Measurements from ENCODE around the gene PPP6R1.
"Not testable (repeated sequence)": the region's sequence is repeated elsewhere in the genome, so short reads cannot be mapped to it uniquely, and the experiment has no call there.

Gene PPP6R1

GRCh38 chr19:55225415-55225958 is 33.3 kb downstream of the PPP6R1 start:
- DNase-seq (ENCODE audit: low read depth in 1 of 2, low spot score in 1 of 2), result no peak

DNA sequence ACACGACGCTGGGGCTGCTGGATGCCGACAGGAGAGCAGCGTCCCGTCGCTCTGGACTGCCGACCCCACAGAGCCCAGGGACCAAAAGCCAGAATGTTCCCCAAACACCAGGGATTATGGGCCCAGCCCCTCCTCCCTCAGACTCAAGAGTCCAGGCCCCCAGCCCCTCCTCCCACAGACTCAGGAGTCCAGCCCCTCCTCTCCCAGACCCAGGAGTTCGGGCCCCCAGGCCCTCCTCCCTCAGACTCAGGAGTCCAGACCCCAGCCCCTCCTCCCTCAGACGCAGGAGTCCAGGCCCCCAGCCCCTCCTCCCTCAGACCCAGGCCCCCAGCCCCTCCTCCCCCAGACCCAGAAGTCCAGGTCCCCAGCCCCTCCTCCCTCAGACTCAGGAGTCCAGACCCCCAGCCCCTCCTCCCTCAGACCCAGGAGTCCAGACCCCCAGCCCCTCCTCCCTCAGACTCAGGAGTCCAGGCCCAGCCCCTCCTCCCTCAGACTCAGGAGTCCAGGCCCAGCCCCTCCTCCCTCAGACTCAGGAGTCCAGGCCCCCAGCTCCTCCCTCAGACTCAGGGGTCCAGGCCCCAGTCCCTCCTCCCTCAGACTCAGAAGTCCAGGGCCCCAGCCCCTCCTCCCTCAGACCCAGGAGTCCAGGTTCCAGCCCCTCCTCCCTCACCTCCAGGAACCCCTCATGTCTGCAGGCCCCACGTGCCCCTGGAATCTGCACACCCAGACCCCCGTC is 34.0 kb downstream of the PPP6R1 start:
- not testable (repeated sequence) for DNase-seq (ENCODE audit: low read depth in 1 of 2, low spot score in 1 of 2)

DNA sequence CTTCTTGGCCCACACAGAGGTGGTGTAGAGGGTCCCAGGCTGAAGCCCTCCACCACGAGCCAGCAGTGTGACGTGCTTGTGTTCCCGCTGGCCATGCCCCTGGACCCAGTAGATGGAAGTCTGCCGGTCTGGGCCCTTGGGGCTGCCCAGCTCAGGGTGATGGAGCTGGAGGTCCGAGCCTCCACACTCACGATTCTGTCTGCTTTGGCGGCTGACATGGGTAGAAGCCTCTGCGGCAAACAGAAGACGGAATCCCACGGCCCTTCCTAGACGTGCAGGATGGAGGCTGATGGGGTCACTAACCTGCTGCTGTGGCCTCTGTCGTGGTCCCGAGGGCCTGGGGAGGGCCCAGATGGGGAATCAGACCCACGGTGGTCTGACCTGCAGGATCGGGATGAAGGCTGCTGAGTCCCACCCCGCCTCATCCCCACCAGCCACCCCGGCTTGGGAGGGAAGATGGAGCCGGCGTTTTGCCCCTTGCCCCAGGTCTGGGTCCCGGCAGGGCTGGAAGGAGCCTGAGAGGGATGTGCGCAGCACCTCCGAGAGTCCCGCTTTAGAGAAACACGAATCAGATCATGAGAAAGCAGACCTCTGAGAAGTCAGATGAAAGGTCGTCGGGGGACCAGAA is 34.7 kb downstream of the PPP6R1 start:
- DNase-seq (ENCODE audit: low read depth in 1 of 2, low spot score in 1 of 2), result no peak

- no peak for DNase-seq (ENCODE audit: low read depth in 1 of 2, low spot score in 1 of 2)
These were observed 35.4 kb downstream of the PPP6R1 start for GRCh38 chr19:55223291-55224037.

DNA sequence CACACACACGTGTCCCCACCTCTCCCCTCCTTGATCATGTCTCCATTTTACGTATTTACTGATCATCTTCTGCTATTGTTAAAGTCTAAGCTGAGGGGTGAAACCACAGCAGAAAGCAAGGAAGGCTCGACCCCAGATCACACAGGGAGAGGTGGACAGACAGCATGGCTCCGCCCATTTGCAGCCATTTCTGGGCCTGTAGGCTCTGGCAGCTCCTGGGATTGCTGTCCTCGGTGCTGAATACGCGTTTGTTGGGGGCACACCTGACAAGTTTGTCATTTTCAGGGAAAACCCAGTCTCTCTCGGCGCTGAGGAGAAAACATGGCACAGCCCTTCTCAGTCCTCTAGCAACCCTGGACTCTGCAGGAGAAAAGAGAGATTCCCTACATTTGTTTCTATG is 38.3 kb downstream of the PPP6R1 start:
- DNase-seq (ENCODE audit: low read depth in 1 of 2, low spot score in 1 of 2), result no peak

GRCh38 chr19:55216461-55217198 is 42.2 kb downstream of the PPP6R1 start:
- peak in 1 of 2 donors; percentile 26 for DNase-seq (ENCODE audit: low read depth in 1 of 2, low spot score in 1 of 2)

DNA sequence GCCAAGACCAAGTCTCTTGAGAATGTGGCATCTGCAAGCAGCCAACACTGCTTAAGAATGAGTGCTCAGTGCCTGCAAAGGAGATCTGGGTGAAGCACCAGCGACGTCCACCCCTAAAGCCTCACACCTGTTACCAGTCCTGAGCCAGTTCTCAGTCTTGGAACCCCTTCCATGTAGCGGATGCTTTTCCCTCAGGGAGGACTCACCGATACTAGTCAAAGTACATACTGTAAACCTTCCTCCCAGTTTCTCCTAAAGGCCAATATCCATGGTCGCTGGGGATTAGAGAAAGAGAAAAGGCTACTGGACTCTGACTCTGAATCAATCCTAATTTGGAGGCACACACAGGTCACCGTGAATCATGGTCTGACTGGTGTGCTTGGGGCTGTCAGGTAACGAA is 45.3 kb downstream of the PPP6R1 start:
- no peak for DNase-seq (ENCODE audit: low read depth in 1 of 2, low spot score in 1 of 2)

DNA sequence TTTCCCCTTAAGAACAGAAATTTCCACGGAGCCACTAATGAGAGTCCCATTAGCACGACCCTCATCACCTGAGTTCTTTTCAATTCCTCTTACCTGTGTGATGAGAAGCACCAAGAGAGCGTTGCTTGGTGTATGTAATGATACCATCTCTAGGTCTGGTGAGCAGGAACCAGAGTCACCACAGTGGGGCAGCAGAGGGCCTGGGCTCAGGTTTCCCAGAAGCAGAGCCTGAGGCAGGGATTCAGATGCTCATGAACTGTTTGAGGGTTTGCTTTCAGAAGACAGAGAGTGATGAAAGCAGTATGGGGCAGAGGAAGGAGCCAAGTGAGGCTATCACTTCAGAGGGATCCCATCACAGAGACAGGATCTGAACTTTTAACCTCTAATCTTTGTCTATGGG is 46.4 kb downstream of the PPP6R1 start:
- no peak for DNase-seq (ENCODE audit: low read depth in 1 of 2, low spot score in 1 of 2)

DNA sequence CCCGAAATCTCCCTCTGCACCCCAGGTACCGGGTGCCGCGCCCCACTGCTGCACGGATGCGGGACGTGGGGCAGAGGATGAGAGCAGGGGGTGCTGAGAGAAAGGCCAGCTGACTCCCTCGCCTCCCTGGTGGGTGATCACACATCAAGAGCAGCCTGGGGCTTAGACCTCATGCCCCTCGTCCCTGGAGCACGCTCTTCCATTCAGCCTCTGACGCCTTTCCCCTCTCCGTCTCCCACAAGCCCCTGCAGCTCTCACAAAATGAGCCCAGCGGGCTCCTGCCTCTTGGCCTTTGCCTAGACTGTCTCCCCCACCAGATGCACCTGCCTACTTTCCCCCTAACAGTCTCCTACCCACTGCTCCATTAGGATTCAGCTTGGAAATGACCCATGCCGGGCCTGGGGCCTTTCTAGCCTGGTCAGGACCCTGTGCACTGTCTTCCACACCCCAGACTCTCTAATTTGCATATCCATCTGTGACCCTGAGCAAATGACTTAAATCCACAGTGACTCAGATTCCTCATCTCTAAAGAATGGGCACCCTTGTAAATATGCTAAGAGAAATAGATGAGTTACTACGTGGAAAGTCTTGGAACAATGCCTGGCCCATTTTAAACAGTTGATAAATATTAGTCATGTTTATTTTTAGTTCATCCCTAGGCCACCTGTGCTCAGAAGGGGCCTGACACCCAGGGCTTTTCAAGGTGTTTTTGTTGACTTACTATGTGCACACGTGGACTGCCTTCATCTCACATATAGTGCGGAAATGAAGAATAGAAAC is 48.9 kb downstream of the PPP6R1 start:
- DNase-seq (ENCODE audit: low read depth in 1 of 2, low spot score in 1 of 2), result no peak

DNA sequence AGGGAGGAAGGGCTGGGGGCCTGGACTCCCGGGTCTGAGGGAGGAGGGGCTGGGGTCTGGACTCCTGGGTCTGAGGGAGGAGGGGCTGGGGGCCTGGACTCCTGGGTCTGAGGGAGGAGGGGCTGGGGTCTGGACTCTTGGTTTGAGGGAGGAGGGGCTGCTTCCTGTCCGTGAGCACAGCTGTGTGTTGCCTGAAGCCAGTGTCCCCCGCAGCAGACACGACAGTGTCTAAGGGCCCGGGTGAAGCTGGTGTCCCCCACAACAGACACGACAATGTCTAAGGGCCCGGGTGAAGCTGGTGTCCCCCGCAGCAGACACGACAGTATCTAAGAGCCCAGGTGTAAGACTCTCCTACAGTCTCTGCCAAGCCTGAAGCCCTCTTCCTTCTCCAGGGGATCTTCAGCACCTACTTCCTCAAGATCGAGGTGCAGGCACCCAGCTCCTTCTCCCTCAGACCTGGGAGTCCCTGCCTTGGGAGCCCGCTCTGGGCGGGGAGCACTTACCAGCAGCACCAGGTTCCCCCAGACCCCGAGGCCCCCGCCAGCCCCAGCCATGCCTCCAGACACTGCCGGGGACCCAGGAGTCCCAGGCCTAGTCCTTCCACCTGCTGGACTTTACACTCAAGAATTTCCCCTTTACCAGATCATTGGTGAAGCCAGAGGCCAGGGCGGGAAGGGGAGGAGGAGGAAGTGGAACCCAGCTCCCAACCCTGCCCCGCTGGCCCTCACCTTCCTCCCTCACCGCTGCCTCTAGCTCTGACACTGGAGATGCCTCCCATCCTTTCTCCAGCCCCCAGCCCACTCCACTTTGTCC is 49.7 kb downstream of the PPP6R1 start, which contains the start of gene PTPRH:
Gene PTPRH (minus strand): TSS at position 622 of the 813 bp plus-strand sequence. CDS start 68 bp downstream, at position 554.
- no peak for DNase-seq (ENCODE audit: low read depth in 1 of 2, low spot score in 1 of 2)

DNA sequence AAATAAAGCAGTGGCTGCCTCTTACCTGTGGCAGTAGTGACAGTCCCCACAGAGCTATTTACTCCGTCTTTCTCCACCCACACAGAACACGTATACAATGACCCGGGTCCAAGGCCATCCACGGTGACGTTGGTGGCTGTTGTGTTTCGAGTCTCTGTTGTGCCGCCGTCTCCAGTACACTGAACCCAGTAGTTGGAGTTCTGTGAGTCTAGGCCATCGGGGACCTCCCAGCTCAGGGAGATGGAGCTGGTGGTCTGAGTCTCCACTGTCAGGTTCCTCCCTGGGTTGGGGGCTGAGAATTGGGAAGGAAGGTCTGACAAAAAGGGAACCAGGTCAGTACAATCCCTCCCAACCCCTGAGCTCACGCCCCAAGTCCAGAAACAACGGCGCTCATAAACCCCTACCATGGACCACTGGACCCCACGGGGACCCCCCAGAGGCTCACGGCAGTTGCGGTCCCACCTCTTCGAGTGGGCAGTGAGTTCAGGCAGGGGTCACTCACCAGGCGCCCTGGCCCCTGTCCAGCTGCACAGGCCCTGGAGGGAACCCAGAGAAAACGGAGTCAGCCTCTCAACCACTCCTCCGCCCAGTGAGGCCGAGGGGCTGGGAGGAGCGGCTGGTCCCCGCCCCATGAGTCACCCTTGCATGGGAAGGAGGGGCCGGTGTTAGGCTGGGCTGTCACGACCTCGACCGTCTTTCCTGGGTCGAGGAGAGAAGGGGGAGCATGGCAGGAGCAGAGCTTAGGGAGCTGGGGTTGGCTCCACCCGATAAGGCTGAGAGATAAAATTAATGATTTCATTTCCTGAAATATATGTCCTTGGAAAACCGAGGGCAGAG is 51.9 kb downstream of the PPP6R1 start:
- DNase-seq (ENCODE audit: low read depth in 1 of 2, low spot score in 1 of 2), result peak in 1 of 2 donors; percentile 32

- not testable (repeated sequence) for DNase-seq (ENCODE audit: low read depth in 1 of 2, low spot score in 1 of 2)
These were observed 56.6 kb downstream of the PPP6R1 start for GRCh38 chr19:55202199-55202598.

- no peak for DNase-seq (ENCODE audit: low read depth in 1 of 2, low spot score in 1 of 2)
These were observed 59.1 kb downstream of the PPP6R1 start for GRCh38 chr19:55199620-55200204.

DNA sequence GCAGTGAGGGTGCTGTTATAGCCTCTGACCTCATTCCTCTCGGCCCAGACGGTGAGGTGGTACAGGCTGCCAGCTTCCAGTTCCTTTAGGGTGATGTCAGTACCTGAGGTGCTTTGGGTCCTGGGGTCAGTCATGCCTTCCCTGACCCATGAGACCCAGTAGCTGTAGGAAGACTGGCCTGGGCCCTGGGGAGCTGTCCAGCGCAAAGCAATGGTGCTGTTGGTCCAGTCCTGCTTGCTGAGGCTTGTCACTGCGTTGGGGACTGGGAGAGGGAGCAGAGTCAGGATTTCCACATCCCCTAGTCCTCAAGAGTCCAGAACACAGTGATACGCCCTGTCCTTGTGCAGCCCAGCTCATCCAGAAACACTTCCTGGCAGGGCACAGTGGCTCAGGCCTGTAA is 60.2 kb downstream of the PPP6R1 start:
- DNase-seq (ENCODE audit: low read depth in 1 of 2, low spot score in 1 of 2), result no peak

DNA sequence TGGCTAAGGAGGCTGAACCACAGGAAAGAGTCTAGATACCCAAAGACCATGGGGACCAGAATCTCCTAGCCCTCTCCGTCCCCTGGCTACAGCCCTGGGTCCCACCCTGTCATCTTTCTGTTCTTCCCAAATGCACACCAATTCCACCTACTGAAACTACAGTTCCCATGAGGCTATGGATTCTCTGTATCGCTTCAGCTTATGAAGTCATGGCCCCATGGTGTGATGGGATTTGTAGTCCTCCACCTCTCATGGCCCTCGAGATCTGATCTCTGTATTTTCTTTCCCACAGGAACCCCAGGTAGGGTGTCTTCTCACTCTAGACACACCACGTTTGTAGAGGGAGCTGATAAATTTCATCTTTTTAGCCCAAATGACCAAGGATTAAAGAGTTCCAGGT is 61.3 kb downstream of the PPP6R1 start:
- DNase-seq (ENCODE audit: low read depth in 1 of 2, low spot score in 1 of 2), result no peak

DNA sequence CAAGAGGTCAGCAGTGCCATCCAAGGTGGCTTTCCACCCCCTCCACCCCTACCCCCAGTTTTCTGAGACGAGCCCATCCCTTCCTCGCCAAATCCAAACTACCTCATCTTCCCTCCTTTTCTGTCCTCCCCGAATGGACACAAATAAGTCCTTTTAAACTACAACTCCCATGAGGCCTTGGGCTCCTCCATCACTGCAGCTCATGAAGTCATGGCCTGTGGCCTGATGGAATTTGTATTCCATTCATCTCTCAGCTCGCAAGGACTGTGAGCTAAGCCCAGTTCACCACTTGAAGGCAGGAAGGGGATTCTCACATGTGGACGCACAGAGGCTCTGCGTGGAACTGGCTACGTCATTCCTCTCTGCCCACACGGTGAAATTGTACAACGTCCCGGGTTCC is 62.0 kb downstream of the PPP6R1 start:
- no peak for DNase-seq (ENCODE audit: low read depth in 1 of 2, low spot score in 1 of 2)

GRCh38 chr19:55193481-55193880 is 65.3 kb downstream of the PPP6R1 start:
- no peak for DNase-seq (ENCODE audit: low read depth in 1 of 2, low spot score in 1 of 2)

DNA sequence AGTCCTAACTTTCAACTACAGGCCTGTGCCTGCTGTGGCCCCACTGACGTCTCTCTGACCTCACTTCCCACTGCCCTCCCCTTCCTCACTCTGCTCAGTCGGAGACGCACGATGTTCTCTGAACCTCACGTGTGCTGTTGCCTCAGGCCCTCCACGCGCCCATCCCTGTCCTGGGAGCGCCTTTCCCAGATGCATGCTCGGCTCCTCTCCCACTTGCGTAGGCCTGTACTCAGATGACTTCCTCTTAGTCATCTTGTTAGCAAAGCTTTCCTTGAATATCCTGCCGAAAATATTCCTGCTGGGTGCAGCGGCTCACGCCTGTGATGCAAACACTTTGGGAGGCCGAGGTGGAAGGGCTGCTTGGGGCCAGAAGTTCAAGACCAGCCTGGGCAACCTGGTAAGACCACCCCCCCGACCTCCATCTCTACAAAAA is 69.4 kb downstream of the PPP6R1 start:
- DNase-seq (ENCODE audit: low read depth in 1 of 2, low spot score in 1 of 2), result no peak

All from stimulated activated CD4-positive, alpha-beta T cell treated with anti-CD3 and anti-CD28 coated beads, Interleukin-15, amount 100 ng/mL, for 1 hour (primary cell).